Omental fat pad (tissue), 4 donors: ENCODE results near the gene HDAC3. TPM values are rescaled to one million over a fixed set of nuclear protein-coding genes. Genes with fewer than 3 reads are reported as not detected.

Experiments used
- ATAC-seq: fragments of 150-250 bp; one replicate; pipeline ENCODE4 v1.9.1; 2016; ENCODE audit warnings: mild to moderate bottlenecking, moderate library complexity; ENCODE audit not compliant: low FRiP score
- DNase-seq: peaks from one replicate; pipeline ENCODE4 v3.0.0-alpha.2; 2019; ENCODE audit warnings: low spot score
- CTCF ChIP-seq, 3 donors: fragments of 450-650 bp; IDR thresholded peaks; one replicate each; pipeline ENCODE4 v1.5.1; 2016 to 2017; ENCODE audit warnings: antibody characterized with exemption in 3 of 3, mild to moderate bottlenecking in 3 of 3, moderate library complexity in 2 of 3
- total RNA-seq, 4 donors: library from RNA; depleted of rRNA; stranded (reverse); fragments of >200 nt; gene quantifications; one replicate each; pipeline ENCODE4 v1.1.0, GENCODE V29; 2016

The HDAC3 gene
- total RNA-seq, 4 donors from 2014 or later = 31.5 to 50.6 (median 38.5) TPM

- DNase-seq (no peak), ATAC-seq (no peak)
- no peak for TF ChIP-seq CTCF (IDR thresholded peaks at IDR 0.05)
These were observed 3.4 kb upstream of the HDAC3 start for GRCh38 chr5:141640051-141640415.

- DNase-seq (no peak), ATAC-seq (no peak)
- TF ChIP-seq CTCF (IDR thresholded peaks at IDR 0.05) = no peak
These were observed 2.9 kb upstream of the HDAC3 start for GRCh38 chr5:141639357-141640050.

- no peak for TF ChIP-seq CTCF (IDR thresholded peaks at IDR 0.05)
- DNase-seq (no peak), ATAC-seq (no peak)
These were observed 2.1 kb upstream of the HDAC3 start for GRCh38 chr5:141638771-141639170.

GRCh38 chr5:141637767-141638419, 1.2 kb upstream of the HDAC3 start:
- DNase-seq (no peak), ATAC-seq (no peak)
- TF ChIP-seq CTCF (IDR thresholded peaks at IDR 0.05) = no peak

- ATAC-seq = peak; percentile 31
- TF ChIP-seq CTCF (IDR thresholded peaks at IDR 0.05) = no peak
- no peak for DNase-seq
These were observed 596 bp upstream of the HDAC3 start for GRCh38 chr5:141637123-141637766.

- no peak for ATAC-seq
- no peak for DNase-seq
- TF ChIP-seq CTCF (IDR thresholded peaks at IDR 0.05) = no peak
These were observed 590 bp downstream of the HDAC3 start for GRCh38 chr5:141636106-141636412.

GRCh38 chr5:141635646-141636045, 1.0 kb downstream of the HDAC3 start:
- DNase-seq (no peak), ATAC-seq (no peak)
- no peak for TF ChIP-seq CTCF (IDR thresholded peaks at IDR 0.05)
